HepG2 (cell line): ENCODE results near the gene CCDC61. TPM values are rescaled to one million over a fixed set of nuclear protein-coding genes. Genes with fewer than 3 reads are reported as not detected.
A peak's percentile ranks its signal among the peaks of the same experiment; 100 is the strongest.

Experiments used
- ARNT ChIP-seq: fragments of 450-650 bp; IDR thresholded peaks from 2 replicates; pipeline ENCODE4 v1.6.1; 2017
- ONECUT2 ChIP-seq: sonication (generic); formaldehyde crosslinking; IDR thresholded peaks from 2 replicates; pipeline ENCODE4 v1.4.0; 2020; ENCODE audit warnings: missing genetic modification reagents
- ZBTB26 ChIP-seq: IDR thresholded peaks from 2 replicates; pipeline ENCODE4 v1.6.1; 2016; ENCODE audit warnings: missing compliant biosample characterization, missing genetic modification reagents, borderline replicate concordance
- ZFP36L1 ChIP-seq: sonication (generic); formaldehyde crosslinking; IDR thresholded peaks from 2 replicates; pipeline ENCODE4 v1.8.0; 2022; ENCODE audit warnings: mild to moderate bottlenecking, missing genetic modification reagents, moderate library complexity
- ZMAT5 ChIP-seq: sonication (generic); formaldehyde crosslinking; IDR thresholded peaks from 2 replicates; pipeline ENCODE4 v1.5.0; 2020; ENCODE audit warnings: mild to moderate bottlenecking, low read depth, missing genetic modification reagents, borderline replicate concordance
- ZNF562 ChIP-seq: sonication (generic); formaldehyde crosslinking; IDR thresholded peaks from 2 replicates; pipeline ENCODE4 v1.8.0; 2022; ENCODE audit warnings: missing genetic modification reagents, borderline replicate concordance
- ZNF574 ChIP-seq: sonication (generic); formaldehyde crosslinking; IDR thresholded peaks from 2 replicates; pipeline ENCODE4 v1.4.0; 2020; ENCODE audit warnings: missing genetic modification reagents
- ZSCAN5A ChIP-seq: sonication (generic); formaldehyde crosslinking; IDR thresholded peaks from 2 replicates; pipeline ENCODE4 v1.8.0; 2022; ENCODE audit warnings: mild to moderate bottlenecking, missing genetic modification reagents, borderline replicate concordance
- polyA plus RNA-seq, 8 experiments: library from polyadenylated mRNA; depleted of rRNA in 3 of 8; stranded (reverse) in 7 of 8; unstranded in 1 of 8; fragments of >200 nt; fragmentation: Illumina TruSeq in 4 of 8; extraction: Trizol in 4 of 8; gene quantifications; 2 replicates each; pipeline versions ENCODE4 v1.2.1 to v1.2.3, GENCODE V29; 2011 to 2016; ENCODE audit warnings: low read depth in 4 of 8, missing spikeins in 1 of 8, mixed read lengths in 1 of 8; ENCODE audit not compliant: insufficient read depth in 1 of 8
- total RNA-seq, 5 experiments: library from RNA; depleted of rRNA; stranded (reverse); fragments of >200 nt; fragmentation: Illumina TruSeq; extraction: Trizol; gene quantifications; 2 replicates each; pipeline ENCODE4 v1.2.3, GENCODE V29; 2016; ENCODE audit warnings: low read depth in 1 of 5

The CCDC61 gene
- total and polyA plus RNA-seq, 2 of the 13 experiments (the other 11 are each of a cell fraction or from before 2014, with no cell fraction given), result 4.2 to 4.9 TPM

GRCh38 chr19:46049597-46049996 lies 54.3 kb downstream of the CCDC61 start (continued):
- TF ChIP-seq ZMAT5 (CRISPR knock-in tag) (no peak), ARNT (no peak), ZBTB26 (CRISPR knock-in tag) (no peak), ONECUT2 (CRISPR knock-in tag) (no peak), ZNF562 (CRISPR knock-in tag) (no peak), ZFP36L1 (CRISPR knock-in tag) (no peak), ZSCAN5A (CRISPR knock-in tag) (no peak), ZNF574 (CRISPR knock-in tag) (peak; percentile 89)
- TF ChIP-seq, all 625 proteins: peak for 2
